CD4-positive, alpha-beta T cell treated with Interleukin-21 for 1 hour (primary cell): ENCODE data around the gene CDC25C.
"Not testable (repeated sequence)": the region's sequence is repeated elsewhere in the genome, so short reads cannot be mapped to it uniquely, and the experiment has no call there.

Experiments
- DNase-seq: peaks from one replicate; pipeline ENCODE4 v3.0.0-alpha.2; 2020

The CDC25C gene

DNA sequence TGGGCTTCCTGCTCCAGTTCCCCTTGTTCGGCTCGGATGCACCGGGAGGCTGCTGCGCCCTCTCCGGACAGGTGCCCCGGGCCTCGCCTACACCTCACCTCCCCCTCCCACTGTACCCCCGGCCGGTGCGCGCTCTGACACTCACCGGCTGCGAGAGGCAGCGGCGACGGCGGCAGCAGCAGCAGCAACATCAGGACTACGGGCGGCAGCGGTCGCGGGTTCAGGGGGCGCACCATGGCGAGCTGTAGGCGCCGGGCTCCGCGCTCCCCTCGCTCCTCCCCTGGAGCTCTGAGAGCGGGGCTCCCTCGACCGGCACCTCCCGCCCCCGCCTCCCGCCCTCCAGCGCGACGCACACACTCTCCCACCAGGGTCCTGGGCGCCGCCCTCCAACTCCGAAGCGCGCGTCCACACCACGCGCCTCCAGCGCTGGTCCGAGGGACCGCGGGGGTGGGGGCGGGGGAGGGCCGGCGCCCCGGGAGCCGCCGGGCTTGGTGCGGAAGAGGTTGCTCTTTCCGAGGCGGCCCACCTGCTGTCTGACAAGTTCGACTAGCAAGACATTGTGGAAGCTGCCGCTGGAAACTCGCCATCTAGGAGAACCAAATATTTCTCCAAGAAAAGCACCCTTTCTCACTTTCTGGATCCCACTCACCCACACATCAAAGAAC is 57.3 kb downstream of the CDC25C start, which contains the start of gene GFRA3:
Gene GFRA3, minus strand, starts transcription at position 433 of the 665 bp plus-strand sequence. Its CDS starts 197 bp downstream, at position 236.
- no peak for DNase-seq

DNA sequence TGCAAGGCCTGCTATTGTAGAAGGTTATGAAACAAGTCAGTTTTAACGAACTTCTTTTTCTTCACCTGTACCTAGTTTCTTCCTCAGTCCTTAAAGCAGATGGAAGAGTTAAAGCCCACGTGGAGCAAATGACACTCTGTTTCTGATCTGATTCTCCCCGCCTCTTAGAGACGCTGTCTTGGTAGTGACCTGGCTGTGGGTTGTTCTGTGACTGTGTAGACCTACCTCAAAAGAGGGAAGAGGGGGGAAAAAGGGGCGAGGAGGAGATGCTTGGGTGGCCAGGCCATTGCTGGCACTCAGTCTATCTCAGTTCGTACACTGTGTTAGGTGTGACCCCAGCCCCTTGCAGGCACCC is 57.8 kb downstream of the CDC25C start:
- DNase-seq, result no peak

DNA sequence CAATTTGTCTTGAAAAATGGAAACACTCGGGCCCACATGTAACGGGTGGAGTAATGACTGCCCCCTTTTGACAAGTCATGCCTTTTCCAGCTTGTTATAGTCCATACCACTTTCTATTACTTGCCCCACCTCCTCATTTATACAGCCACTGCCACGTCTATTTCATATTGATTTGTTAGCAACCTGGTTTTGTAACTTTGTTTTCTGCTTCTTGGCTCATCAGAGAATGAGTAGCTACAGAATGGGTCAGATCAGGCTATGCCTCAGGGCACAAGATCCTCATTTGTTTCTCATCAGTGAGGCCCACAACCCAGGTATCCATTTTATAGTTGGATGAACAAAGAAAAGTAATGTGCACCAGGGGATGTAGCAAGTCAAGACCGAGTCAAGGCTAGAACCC is 58.9 kb downstream of the CDC25C start:
- no peak for DNase-seq

DNA sequence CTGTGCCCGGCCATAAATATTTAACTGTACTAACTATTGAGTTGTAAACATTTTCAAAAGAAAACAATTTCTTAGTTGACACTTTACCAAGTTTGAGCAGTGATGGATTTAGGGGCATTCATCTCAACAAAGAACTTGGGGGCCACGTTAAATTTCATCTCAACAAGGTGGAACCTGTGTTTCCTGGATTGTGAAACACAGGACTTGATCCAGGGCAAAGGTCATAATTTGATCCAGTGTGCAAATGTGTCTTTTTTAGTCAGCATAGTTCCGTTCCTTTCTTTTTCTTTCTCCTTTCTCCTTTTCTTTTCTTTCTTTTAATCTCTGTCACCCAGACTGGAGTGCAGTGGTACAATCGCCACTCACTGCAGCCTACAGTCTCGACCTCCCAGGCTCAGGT is 60.3 kb downstream of the CDC25C start:
- DNase-seq, result no peak

DNA sequence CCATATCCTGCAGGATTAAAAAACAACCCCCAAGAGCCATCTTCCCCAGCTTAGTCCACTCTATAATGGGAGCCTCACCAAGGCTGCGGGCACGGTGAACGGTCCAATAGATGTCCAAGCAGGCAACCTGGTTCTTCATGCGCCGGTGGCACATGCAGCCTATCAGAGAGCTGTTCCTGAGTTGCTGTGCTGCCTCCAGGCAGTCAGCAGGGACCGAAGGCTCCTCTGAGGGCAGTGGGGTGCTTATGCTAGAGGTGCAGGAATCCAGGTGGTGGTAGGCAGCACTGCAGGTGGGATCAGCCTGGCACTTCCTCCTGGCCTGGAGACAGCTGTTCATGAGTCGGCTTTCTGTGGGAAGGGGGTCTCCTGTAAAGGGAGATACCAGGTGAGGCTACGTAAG is 67.4 kb downstream of the CDC25C start:
- DNase-seq, result no peak

DNA sequence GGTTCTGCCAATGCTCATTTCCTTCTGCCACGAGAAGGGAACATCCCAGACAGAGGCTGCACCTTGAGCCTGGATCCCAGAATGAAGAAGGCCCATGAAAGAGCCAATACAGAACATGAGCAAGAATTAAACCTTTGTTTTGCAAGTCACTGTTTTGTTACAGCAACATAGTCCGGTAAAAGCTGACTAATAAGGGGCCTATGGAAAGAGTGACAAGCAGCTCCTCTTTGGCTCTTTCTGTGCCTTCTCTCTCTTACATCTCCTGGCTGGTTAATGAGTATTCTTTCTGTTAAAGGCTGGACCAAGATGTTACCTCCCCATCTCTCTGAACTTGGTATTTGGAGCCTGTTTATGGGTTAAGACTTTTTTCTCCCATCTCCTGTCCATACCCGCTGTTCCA is 68.0 kb downstream of the CDC25C start:
- no peak for DNase-seq

DNA sequence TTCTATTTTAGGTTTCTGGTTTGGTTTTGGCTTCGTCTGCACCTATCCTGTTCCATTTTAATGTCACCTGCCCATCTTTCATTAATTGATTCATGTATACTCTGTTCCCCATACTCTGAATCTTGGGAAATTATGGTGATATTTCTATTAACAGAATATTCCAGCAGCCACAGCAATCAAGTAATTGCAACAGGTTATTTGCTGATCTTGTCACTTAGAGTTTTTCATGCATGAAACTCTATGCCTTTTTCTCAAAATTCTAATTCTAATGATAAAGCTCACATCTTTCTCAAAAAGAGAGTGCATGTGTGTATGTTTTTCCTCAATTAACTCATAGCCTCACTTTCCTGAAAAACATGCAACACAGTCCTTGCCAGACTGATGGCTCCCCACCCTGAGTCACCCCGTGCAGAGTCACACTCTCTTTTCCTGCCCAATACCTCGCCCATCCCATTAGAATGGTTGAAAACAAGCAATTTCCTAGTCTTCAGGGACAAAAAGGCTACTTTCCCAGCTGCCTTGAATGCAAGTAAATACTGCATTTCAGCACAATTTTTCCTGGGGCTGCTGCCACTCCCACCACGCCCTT is 72.8 kb downstream of the CDC25C start:
- no peak for DNase-seq

DNA sequence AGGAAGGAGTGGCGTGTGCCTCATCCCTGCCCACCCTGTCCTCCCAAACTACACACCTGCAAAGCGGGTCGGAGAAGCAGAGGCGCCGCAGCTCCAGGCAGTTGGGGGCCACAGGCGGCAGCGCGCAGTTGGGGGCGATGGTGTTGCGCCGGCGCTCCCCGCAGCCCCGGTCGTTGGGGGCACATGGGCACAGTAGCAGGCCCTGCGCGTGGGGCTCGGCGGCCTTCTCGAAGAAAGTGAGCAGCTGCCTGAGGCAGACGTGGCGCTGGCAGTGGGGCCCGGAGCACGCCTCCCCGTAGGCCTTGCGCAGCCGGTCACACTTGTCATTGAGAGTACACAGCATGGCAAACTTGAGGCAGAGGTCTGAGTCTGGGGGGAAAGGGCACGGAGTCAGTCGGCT is 74.0 kb downstream of the CDC25C start:
- DNase-seq, result no peak

DNA sequence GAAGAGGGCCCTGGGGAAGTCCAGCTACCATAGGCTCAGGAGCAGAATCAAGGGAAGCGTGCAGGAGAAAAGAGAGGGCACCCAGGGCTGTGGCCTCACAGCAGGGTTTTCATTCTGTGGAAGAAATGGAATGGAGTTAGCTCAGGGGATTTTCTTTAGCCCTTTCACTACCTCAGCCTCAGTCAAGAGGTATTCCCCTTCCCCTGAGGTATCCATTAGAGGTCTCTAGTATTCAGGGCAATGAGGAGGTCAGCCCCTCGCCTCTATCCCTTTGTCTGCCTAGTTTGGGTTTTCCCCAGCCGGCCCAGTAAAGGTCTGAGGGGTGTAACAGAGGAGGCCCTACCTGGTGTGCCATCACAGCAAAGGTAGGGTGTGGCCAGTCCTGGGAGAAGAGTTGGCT is 78.7 kb downstream of the CDC25C start:
- DNase-seq, result no peak

DNA sequence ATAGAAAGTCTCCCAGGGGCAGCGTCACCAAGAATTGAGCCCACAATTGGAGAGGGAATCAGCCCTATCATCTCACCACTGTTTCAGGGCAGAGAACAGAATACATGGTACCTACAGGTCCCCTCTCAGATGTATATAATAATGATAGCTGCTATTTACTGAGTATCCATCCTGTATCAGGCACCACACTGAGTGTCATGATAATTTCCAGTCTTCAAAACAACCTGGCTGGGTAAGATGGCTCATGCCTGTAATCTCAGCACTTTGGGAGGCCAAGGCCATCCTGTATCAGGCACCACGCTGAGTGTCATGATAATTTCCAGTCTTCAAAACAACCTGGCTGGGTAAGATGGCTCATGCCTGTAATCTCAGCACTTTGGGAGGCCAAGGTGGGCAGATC is 83.8 kb downstream of the CDC25C start:
- not testable (repeated sequence) for DNase-seq

DNA sequence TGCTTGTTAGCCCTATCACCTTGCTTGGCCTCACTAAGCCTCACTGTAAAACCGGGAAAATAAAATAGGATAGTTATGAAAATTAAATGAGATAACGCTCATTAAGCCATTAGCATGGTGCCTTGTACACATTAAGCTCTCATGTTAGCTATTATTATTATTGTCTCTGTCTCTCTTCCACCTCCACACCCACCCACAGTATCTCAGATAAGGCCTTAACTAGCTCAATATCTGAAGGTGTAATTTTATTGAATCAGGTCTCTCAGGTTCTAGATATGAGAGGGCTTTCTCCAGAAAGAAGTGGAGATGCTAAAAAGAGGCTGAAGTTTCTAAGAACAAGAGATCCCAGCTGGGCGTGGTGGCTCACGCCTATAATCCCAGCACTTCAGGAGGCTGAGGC is 84.8 kb downstream of the CDC25C start:
- DNase-seq, result no peak

DNA sequence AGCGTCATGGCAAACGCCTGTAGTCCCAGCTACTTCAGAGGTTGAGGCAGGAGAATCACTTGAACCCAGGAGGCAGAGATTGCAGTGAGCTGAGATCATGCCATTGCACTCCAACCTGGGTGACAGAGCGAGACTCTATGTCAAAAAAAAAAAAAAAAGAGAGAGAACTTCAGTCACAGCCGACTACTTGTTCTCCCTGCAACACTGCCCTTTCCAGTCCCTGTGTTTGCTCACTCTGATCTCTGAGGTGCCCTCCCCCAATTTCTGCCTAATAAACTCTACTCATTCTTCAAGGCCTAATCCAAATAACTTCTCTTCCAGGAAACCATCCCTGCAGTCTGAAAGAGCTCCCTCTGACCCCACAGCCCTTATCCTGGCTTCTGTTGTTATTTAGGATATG is 85.3 kb downstream of the CDC25C start:
- no peak for DNase-seq

DNA sequence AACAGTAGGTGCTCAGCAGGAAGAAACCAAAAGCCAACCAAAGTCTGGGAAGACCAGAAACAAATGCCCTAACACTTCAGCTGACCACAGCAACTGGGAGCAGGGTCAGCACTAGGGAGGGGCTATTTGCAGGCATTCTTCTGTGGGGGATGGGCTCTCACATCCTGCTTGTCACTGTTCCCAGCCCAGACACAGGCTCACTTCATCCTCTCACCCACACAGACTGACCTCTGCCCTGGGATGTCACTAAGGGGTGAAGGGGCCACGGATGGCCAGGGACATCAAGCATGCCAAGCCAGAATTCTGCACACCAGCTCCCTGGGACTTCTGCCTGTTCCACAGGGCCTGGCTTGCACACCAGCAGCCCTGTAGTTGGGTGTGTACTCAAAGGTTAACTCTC is 85.9 kb downstream of the CDC25C start:
- no peak for DNase-seq

DNA sequence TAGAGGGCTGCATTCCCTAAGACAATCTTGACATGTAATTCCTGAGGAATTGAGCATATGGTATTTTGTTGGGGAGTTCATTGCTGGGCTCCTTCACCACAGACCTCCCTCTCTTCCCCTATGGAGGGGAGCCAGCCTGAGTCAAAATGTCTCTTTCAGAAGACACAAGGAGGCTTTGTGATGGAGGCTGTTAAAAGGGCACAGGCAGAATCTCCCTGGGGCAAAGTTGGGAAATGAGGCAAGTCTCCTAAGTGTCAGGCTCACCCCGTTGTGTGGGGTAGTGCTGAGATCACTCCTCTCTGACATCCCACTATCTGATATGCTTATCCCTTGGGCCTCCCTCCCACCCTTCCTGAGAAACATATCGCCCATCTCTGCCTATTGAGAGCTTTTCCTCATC is 87.8 kb downstream of the CDC25C start:
- DNase-seq, result no peak

DNA sequence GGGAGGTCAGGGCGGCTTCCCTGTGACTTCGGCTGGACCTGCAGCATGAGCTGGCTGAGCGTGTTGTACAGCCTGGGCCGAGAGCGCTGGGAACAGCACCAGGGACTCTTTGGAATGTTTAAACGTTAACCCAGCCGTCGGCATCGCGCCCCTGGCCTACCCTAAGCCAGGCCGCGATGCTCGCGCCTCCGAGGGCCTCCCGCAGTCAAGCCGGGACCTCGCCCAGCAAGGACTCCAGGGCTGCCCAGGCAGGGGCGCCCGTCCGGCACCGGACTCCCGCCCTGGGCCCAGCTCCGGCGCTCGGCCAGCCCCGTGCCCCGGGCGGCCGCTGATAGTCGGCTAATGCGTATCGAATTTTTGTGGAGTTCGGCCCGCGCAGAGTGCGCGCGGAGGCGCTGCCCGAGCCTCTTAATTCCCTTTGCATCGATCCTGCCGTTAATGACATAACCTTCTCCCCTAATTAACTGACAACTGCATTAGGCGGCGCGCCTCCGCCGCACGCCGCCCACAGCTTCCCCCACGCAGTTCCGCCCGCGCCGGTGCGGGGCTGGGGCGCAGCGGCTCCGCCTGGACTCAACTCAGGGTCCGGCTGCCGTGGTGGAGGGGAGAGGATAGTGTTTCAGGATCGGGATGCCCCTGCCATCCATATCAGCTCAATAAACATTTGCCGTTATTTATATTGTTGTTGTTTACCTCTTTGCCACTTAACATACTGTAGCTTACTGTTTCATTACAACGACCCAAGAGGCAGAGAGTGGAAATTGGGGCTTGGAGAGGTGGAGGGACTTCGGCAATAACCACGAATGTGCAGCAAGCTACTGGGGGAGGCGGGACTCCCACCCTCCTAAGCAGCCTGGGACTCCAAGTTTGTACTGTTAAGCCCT is 89.7 kb downstream of the CDC25C start:
- DNase-seq, result no peak

DNA sequence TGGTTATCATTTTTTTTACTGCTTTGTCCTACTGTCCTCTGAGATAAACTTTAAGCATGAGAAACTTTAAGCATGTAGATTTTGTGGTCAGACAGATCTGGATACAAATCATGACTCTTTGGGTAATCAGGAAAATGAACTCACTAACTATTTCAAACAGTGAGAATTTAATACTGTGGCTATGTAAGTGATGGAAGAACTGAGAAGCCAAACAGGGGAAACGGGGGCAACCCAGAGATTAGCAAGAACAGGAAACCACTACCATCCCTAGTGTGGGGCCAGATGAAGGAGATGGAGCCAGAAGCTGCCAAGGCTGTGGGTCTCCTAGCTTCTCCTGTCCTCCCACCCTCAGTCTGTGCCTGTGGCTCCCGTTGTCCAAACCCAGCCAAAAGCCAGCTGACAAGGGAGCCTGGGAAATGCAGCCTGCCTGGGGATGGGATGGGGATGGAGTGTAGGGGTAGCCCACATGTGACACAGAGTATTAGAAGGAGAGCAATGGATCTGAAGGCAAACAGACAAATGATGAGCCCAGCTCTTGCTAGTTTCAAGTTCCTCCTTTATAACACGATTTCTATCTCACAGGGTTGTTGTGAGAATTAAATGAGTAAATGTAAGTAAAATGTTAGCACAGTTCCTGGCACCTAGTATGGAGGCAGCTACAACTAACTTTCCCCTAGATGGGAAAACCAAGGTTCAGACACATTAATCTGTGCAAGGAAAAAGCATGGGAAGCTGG is 90.8 kb downstream of the CDC25C start:
- DNase-seq, result no peak

DNA sequence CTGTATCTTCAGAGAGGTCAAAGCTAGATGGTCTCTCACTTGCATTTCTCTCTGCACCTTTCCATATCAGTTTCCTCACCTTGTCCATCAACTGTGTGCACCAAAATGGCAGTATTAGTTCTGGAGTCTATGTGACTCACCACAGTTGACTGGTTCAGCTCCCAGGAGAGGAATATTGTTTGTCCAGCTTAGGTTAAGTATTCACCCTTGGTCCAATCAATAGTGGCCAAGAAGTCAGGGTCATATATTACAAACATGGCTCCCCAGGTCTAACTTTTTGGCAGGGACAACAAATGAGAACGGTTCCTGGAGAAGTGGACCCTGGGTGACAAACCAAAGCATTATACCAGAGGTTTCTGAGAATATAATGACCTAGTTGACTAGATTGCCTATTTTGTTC is 93.6 kb downstream of the CDC25C start:
- DNase-seq, result no peak
